ENCODE measurements around the gene SLC7A6.

Gene SLC7A6

GRCh38 chr16:68264128-68265077 is at the start of gene SLC7A6:
TSS of gene SLC7A6 (plus strand) at chr16:68264526. CDS start at chr16:68274727, 10,201 bp downstream.
- H3K36me3 Mint-ChIP-seq, result peaks cover 6% of the 10 kb centered on the region
- H3K27ac Mint-ChIP-seq, result peak within 1 kb of the TSS; percentile 98
- peak within 1 kb of the TSS; percentile 94 for H3K4me3 Mint-ChIP-seq
- no peaks in the 10 kb centered on the region for H3K9me3 Mint-ChIP-seq (ENCODE audit: low read depth)
- no peaks in the 10 kb centered on the region for H3K27me3 Mint-ChIP-seq
- H3K4me1 Mint-ChIP-seq (ENCODE audit: low read depth), result peaks cover 53% of the 10 kb centered on the region

GRCh38 chr16:68214726-68215125 is 49.6 kb upstream of the SLC7A6 start:
- Mint-ChIP-seq H3K9me3 (ENCODE audit: low read depth) (no peaks in the 10 kb centered on the region), H3K4me3 (no peak overlapping the region), H3K27me3 (no peaks in the 10 kb centered on the region), H3K4me1 (ENCODE audit: low read depth) (peaks cover 49% of the 10 kb centered on the region), H3K36me3 (peaks cover 6% of the 10 kb centered on the region), H3K27ac (peak overlapping the region; percentile 81)

GRCh38 chr16:68215302-68215701 is 49.0 kb upstream of the SLC7A6 start:
- peak overlapping the region; percentile 69 for H3K27ac Mint-ChIP-seq
- H3K36me3 Mint-ChIP-seq, result peaks cover 6% of the 10 kb centered on the region
- no peaks in the 10 kb centered on the region for H3K27me3 Mint-ChIP-seq
- no peak overlapping the region for H3K4me3 Mint-ChIP-seq
- H3K4me1 Mint-ChIP-seq (ENCODE audit: low read depth), result peaks cover 45% of the 10 kb centered on the region
- no peaks in the 10 kb centered on the region for H3K9me3 Mint-ChIP-seq (ENCODE audit: low read depth)

- H3K27me3 Mint-ChIP-seq, result no peaks in the 10 kb centered on the region
- no peak overlapping the region for H3K4me3 Mint-ChIP-seq
- peak overlapping the region; percentile 86 for H3K27ac Mint-ChIP-seq
- H3K9me3 Mint-ChIP-seq (ENCODE audit: low read depth), result no peaks in the 10 kb centered on the region
- H3K36me3 Mint-ChIP-seq, result peaks cover 6% of the 10 kb centered on the region
- peaks cover 36% of the 10 kb centered on the region for H3K4me1 Mint-ChIP-seq (ENCODE audit: low read depth)
Observed at GRCh38 chr16:68216240-68216639, 48.1 kb upstream of the SLC7A6 start.

- peaks cover 23% of the 10 kb centered on the region for H3K4me1 Mint-ChIP-seq (ENCODE audit: low read depth)
- H3K4me3 Mint-ChIP-seq, result no peak overlapping the region
- H3K27me3 Mint-ChIP-seq, result no peaks in the 10 kb centered on the region
- peaks cover 5% of the 10 kb centered on the region for H3K36me3 Mint-ChIP-seq
- H3K27ac Mint-ChIP-seq, result peak overlapping the region; percentile 79
- no peaks in the 10 kb centered on the region for H3K9me3 Mint-ChIP-seq (ENCODE audit: low read depth)
Observed at GRCh38 chr16:68217506-68217905, 46.8 kb upstream of the SLC7A6 start.

- H3K27ac Mint-ChIP-seq, result peak overlapping the region; percentile 77
- no peaks in the 10 kb centered on the region for H3K9me3 Mint-ChIP-seq (ENCODE audit: low read depth)
- no peak overlapping the region for H3K4me3 Mint-ChIP-seq
- H3K36me3 Mint-ChIP-seq, result peaks cover 5% of the 10 kb centered on the region
- peaks cover 15% of the 10 kb centered on the region for H3K4me1 Mint-ChIP-seq (ENCODE audit: low read depth)
- no peaks in the 10 kb centered on the region for H3K27me3 Mint-ChIP-seq
Observed at GRCh38 chr16:68219725-68220351, 44.5 kb upstream of the SLC7A6 start.

GRCh38 chr16:68223072-68223471 is 41.3 kb upstream of the SLC7A6 start:
- H3K27me3 Mint-ChIP-seq, result no peaks in the 10 kb centered on the region
- H3K9me3 Mint-ChIP-seq (ENCODE audit: low read depth), result no peaks in the 10 kb centered on the region
- H3K27ac Mint-ChIP-seq, result peak overlapping the region; percentile 56
- no peak overlapping the region for H3K4me3 Mint-ChIP-seq
- H3K4me1 Mint-ChIP-seq (ENCODE audit: low read depth), result peaks cover 32% of the 10 kb centered on the region
- peaks cover 2% of the 10 kb centered on the region for H3K36me3 Mint-ChIP-seq

- no peak overlapping the region for H3K4me3 Mint-ChIP-seq
- no peaks in the 10 kb centered on the region for H3K27me3 Mint-ChIP-seq
- H3K27ac Mint-ChIP-seq, result peak overlapping the region; percentile 82
- H3K9me3 Mint-ChIP-seq (ENCODE audit: low read depth), result no peaks in the 10 kb centered on the region
- H3K4me1 Mint-ChIP-seq (ENCODE audit: low read depth), result peaks cover 46% of the 10 kb centered on the region
- H3K36me3 Mint-ChIP-seq, result peaks cover 2% of the 10 kb centered on the region
Observed at GRCh38 chr16:68226116-68226515, 38.2 kb upstream of the SLC7A6 start.

GRCh38 chr16:68227183-68227793 is 37.0 kb upstream of the SLC7A6 start:
- H3K36me3 Mint-ChIP-seq, result no peaks in the 10 kb centered on the region
- H3K27me3 Mint-ChIP-seq, result no peaks in the 10 kb centered on the region
- no peak overlapping the region for H3K4me3 Mint-ChIP-seq
- peak overlapping the region; percentile 90 for H3K27ac Mint-ChIP-seq
- H3K4me1 Mint-ChIP-seq (ENCODE audit: low read depth), result peaks cover 46% of the 10 kb centered on the region
- H3K9me3 Mint-ChIP-seq (ENCODE audit: low read depth), result no peaks in the 10 kb centered on the region

GRCh38 chr16:68227850-68228553 is 36.3 kb upstream of the SLC7A6 start:
- peak overlapping the region; percentile 63 for H3K4me3 Mint-ChIP-seq
- peak overlapping the region; percentile 90 for H3K27ac Mint-ChIP-seq
- H3K36me3 Mint-ChIP-seq, result no peaks in the 10 kb centered on the region
- no peaks in the 10 kb centered on the region for H3K27me3 Mint-ChIP-seq
- H3K4me1 Mint-ChIP-seq (ENCODE audit: low read depth), result peaks cover 46% of the 10 kb centered on the region
- no peaks in the 10 kb centered on the region for H3K9me3 Mint-ChIP-seq (ENCODE audit: low read depth)

GRCh38 chr16:68228652-68229051 is 35.7 kb upstream of the SLC7A6 start:
- Mint-ChIP-seq H3K4me1 (ENCODE audit: low read depth) (peaks cover 52% of the 10 kb centered on the region), H3K9me3 (ENCODE audit: low read depth) (no peaks in the 10 kb centered on the region), H3K4me3 (no peak overlapping the region), H3K36me3 (no peaks in the 10 kb centered on the region), H3K27ac (peak overlapping the region; percentile 46), H3K27me3 (no peaks in the 10 kb centered on the region)

- Mint-ChIP-seq H3K36me3 (no peaks in the 10 kb centered on the region), H3K4me3 (no peak overlapping the region), H3K9me3 (ENCODE audit: low read depth) (no peaks in the 10 kb centered on the region), H3K27ac (peak overlapping the region; percentile 73), H3K4me1 (ENCODE audit: low read depth) (peaks cover 51% of the 10 kb centered on the region), H3K27me3 (no peaks in the 10 kb centered on the region)
Observed at GRCh38 chr16:68229431-68230175, 34.7 kb upstream of the SLC7A6 start.

- Mint-ChIP-seq H3K9me3 (ENCODE audit: low read depth) (no peaks in the 10 kb centered on the region), H3K27me3 (no peaks in the 10 kb centered on the region), H3K4me3 (no peak overlapping the region), H3K27ac (no peak overlapping the region), H3K4me1 (ENCODE audit: low read depth) (peaks cover 52% of the 10 kb centered on the region), H3K36me3 (no peaks in the 10 kb centered on the region)
Observed at GRCh38 chr16:68230176-68230571, 34.2 kb upstream of the SLC7A6 start.

- Mint-ChIP-seq H3K36me3 (no peaks in the 10 kb centered on the region), H3K4me1 (ENCODE audit: low read depth) (peaks cover 44% of the 10 kb centered on the region), H3K27me3 (no peaks in the 10 kb centered on the region), H3K9me3 (ENCODE audit: low read depth) (no peaks in the 10 kb centered on the region), H3K27ac (no peak overlapping the region), H3K4me3 (no peak overlapping the region)
Observed at GRCh38 chr16:68230956-68231355, 33.4 kb upstream of the SLC7A6 start.
